K562 (cell line): ENCODE measurements around the gene ZKSCAN5. TPM values are rescaled to one million over a fixed set of nuclear protein-coding genes. Genes with fewer than 3 reads are reported as not detected.
A peak's percentile ranks its signal among the peaks of the same experiment; 100 is the strongest.

Experiments
- CBFA2T3 ChIP-seq: fragments of 450-650 bp; IDR thresholded peaks from 2 replicates; pipeline ENCODE4 v1.6.1; 2017
- CHD2 ChIP-seq: IDR thresholded peaks from 2 replicates; pipeline ENCODE4 v1.6.1; 2011; ENCODE audit warnings: low read depth, low read length
- ETV5 ChIP-seq: sonication (generic); formaldehyde crosslinking; IDR thresholded peaks from 2 replicates; pipeline ENCODE4 v1.4.0; 2020; ENCODE audit warnings: low read depth, mild to moderate bottlenecking, missing genetic modification reagents
- GATA2 ChIP-seq: sonication (generic); formaldehyde crosslinking; IDR thresholded peaks from 2 replicates; pipeline ENCODE4 v1.4.0; 2020; ENCODE audit warnings: mild to moderate bottlenecking, missing genetic modification reagents
- HEY1 ChIP-seq: fragments of 250-450 bp; sonication (Bioruptor Pico); IDR thresholded peaks from 2 replicates; pipeline ENCODE4 v1.5.0; 2020; ENCODE audit warnings: mild to moderate bottlenecking, moderate library complexity, borderline replicate concordance
- KLF10 ChIP-seq: fragments of 250-450 bp; sonication (Bioruptor Pico); IDR thresholded peaks from 2 replicates; pipeline ENCODE4 v1.6.1; 2021; ENCODE audit warnings: matching md5 sums
- PHF21A ChIP-seq: fragments of 450-650 bp; IDR thresholded peaks from 2 replicates; pipeline ENCODE4 v1.6.1; 2017; ENCODE audit warnings: low read depth, borderline replicate concordance
- PHF8 ChIP-seq: fragments of 200-600 bp; sonication (generic); IDR thresholded peaks from 2 replicates; pipeline ENCODE4 v1.6.1; 2012; ENCODE audit warnings: mixed run types, mild to moderate bottlenecking, inconsistent platforms, low read length, moderate library complexity, borderline replicate concordance
- POU5F1 ChIP-seq: fragments of 150-350 bp; IDR thresholded peaks from 2 replicates; pipeline ENCODE4 v1.6.1; 2014; ENCODE audit warnings: borderline replicate concordance, low read length, low read depth, mild to moderate bottlenecking; ENCODE audit not compliant: partially characterized antibody
- RBM15 ChIP-seq: fragments of 200-400 bp; formaldehyde crosslinking; IDR thresholded peaks from 2 replicates; pipeline ENCODE4 v1.6.1; 2018; ENCODE audit warnings: mild to moderate bottlenecking, low read length, moderate library complexity; ENCODE audit not compliant: insufficient read depth
- SAFB2 ChIP-seq: fragments of 200-400 bp; formaldehyde crosslinking; IDR thresholded peaks from 2 replicates; pipeline ENCODE4 v1.6.1; 2018; ENCODE audit warnings: borderline replicate concordance, low read length, low read depth, moderate library complexity; ENCODE audit not compliant: severe bottlenecking
- TCF7L2 ChIP-seq: fragments of 150-350 bp; IDR thresholded peaks from 2 replicates; pipeline ENCODE4 v1.6.1; 2016; ENCODE audit warnings: low read depth, mild to moderate bottlenecking, low read length, moderate library complexity
- ZNF436 ChIP-seq: fragments of 250-450, 450-650 bp; sonication (Bioruptor Pico); formaldehyde crosslinking; IDR thresholded peaks from 2 replicates; pipeline ENCODE4 v1.7.0; 2020; ENCODE audit warnings: mild to moderate bottlenecking
- polyA plus RNA-seq, 8 experiments: library from polyadenylated mRNA; depleted of rRNA in 4 of 8; stranded (reverse) in 5 of 8; unstranded in 3 of 8; fragments of >200 nt; fragmentation: Nextera tagmentation in 2 of 8; fragmentation: Illumina TruSeq in 1 of 8; extraction: Ambion mirVana in 2 of 8; extraction: Trizol in 1 of 8; gene quantifications; 2 replicates each; pipeline versions ENCODE4 v1.2.1 to v1.2.3, GENCODE V29; 2011 to 2014; ENCODE audit warnings: inconsistent platforms in 1 of 8, missing spikeins in 1 of 8
- total RNA-seq, 7 experiments: library from RNA; depleted of rRNA in 6 of 7; stranded (reverse); fragments of >200 nt in 6 of 7; fragmentation: Illumina TruSeq in 2 of 7; extraction: Trizol in 2 of 7; gene quantifications; 2 replicates each; pipeline versions ENCODE4 v1.2.1 to v1.2.3, GENCODE V29; 2011 to 2021; ENCODE audit warnings: low replicate concordance in 1 of 7
- TF ChIP-seq, protein P1 (sequence below): fragments of 450-650 bp; IDR thresholded peaks from 2 replicates; pipeline ENCODE4 v1.6.1; 2016; ENCODE audit warnings: mild to moderate bottlenecking, moderate library complexity
- TF ChIP-seq, protein P2 (sequence below): fragments of 200-800 bp; sonication (Bioruptor generic); IDR thresholded peaks from 2 replicates; pipeline ENCODE4 v1.6.1; 2017; ENCODE audit warnings: missing genetic modification characterization, missing compliant biosample characterization
- TF ChIP-seq, protein P3 (sequence below): sonication (generic); formaldehyde crosslinking; IDR thresholded peaks from 2 replicates; pipeline ENCODE4 v1.8.0; 2022; ENCODE audit warnings: mild to moderate bottlenecking, low read depth, missing genetic modification reagents

The ZKSCAN5 gene
- total and polyA plus RNA-seq, 9 of the 15 experiments (the other 6 are each of a cell fraction or from before 2014, with no cell fraction given): 4.2 to 19.0 (median 15.0) TPM

DNA sequence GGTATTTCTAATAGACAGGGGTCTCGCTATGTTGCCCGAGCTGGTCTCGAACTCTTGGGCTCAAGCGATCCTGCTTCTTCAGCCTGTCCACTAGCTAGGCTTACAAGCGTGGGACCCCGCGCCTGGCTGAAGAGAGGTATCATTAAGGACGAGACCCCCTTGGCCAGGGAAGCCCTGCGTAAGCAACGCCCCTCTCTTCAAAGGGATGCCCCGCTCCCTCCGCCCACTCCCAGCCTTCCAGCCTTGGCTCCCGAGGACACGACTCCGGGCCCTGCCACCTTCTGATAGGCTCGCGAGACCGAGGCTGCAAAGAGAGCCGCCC is 220 bp upstream of the ZKSCAN5 start (continued):
- TF ChIP-seq, protein P1, sequence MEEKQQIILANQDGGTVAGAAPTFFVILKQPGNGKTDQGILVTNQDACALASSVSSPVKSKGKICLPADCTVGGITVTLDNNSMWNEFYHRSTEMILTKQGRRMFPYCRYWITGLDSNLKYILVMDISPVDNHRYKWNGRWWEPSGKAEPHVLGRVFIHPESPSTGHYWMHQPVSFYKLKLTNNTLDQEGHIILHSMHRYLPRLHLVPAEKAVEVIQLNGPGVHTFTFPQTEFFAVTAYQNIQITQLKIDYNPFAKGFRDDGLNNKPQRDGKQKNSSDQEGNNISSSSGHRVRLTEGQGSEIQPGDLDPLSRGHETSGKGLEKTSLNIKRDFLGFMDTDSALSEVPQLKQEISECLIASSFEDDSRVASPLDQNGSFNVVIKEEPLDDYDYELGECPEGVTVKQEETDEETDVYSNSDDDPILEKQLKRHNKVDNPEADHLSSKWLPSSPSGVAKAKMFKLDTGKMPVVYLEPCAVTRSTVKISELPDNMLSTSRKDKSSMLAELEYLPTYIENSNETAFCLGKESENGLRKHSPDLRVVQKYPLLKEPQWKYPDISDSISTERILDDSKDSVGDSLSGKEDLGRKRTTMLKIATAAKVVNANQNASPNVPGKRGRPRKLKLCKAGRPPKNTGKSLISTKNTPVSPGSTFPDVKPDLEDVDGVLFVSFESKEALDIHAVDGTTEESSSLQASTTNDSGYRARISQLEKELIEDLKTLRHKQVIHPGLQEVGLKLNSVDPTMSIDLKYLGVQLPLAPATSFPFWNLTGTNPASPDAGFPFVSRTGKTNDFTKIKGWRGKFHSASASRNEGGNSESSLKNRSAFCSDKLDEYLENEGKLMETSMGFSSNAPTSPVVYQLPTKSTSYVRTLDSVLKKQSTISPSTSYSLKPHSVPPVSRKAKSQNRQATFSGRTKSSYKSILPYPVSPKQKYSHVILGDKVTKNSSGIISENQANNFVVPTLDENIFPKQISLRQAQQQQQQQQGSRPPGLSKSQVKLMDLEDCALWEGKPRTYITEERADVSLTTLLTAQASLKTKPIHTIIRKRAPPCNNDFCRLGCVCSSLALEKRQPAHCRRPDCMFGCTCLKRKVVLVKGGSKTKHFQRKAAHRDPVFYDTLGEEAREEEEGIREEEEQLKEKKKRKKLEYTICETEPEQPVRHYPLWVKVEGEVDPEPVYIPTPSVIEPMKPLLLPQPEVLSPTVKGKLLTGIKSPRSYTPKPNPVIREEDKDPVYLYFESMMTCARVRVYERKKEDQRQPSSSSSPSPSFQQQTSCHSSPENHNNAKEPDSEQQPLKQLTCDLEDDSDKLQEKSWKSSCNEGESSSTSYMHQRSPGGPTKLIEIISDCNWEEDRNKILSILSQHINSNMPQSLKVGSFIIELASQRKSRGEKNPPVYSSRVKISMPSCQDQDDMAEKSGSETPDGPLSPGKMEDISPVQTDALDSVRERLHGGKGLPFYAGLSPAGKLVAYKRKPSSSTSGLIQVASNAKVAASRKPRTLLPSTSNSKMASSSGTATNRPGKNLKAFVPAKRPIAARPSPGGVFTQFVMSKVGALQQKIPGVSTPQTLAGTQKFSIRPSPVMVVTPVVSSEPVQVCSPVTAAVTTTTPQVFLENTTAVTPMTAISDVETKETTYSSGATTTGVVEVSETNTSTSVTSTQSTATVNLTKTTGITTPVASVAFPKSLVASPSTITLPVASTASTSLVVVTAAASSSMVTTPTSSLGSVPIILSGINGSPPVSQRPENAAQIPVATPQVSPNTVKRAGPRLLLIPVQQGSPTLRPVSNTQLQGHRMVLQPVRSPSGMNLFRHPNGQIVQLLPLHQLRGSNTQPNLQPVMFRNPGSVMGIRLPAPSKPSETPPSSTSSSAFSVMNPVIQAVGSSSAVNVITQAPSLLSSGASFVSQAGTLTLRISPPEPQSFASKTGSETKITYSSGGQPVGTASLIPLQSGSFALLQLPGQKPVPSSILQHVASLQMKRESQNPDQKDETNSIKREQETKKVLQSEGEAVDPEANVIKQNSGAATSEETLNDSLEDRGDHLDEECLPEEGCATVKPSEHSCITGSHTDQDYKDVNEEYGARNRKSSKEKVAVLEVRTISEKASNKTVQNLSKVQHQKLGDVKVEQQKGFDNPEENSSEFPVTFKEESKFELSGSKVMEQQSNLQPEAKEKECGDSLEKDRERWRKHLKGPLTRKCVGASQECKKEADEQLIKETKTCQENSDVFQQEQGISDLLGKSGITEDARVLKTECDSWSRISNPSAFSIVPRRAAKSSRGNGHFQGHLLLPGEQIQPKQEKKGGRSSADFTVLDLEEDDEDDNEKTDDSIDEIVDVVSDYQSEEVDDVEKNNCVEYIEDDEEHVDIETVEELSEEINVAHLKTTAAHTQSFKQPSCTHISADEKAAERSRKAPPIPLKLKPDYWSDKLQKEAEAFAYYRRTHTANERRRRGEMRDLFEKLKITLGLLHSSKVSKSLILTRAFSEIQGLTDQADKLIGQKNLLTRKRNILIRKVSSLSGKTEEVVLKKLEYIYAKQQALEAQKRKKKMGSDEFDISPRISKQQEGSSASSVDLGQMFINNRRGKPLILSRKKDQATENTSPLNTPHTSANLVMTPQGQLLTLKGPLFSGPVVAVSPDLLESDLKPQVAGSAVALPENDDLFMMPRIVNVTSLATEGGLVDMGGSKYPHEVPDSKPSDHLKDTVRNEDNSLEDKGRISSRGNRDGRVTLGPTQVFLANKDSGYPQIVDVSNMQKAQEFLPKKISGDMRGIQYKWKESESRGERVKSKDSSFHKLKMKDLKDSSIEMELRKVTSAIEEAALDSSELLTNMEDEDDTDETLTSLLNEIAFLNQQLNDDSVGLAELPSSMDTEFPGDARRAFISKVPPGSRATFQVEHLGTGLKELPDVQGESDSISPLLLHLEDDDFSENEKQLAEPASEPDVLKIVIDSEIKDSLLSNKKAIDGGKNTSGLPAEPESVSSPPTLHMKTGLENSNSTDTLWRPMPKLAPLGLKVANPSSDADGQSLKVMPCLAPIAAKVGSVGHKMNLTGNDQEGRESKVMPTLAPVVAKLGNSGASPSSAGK: peak; percentile 31; the same call in 1 of the 2 replicates
- TF ChIP-seq GATA2 (CRISPR knock-in tag) (no peak), ETV5 (CRISPR knock-in tag) (no peak), POU5F1 (no peak), PHF8 (no peak), TCF7L2 (0 out of 2 replicates have a peak, but pooled peaks have one; percentile 56), CHD2 (peak; percentile 95; the same call in 1 of the 2 replicates), HEY1 (no peak), RBM15 (no peak), ZNF436 (CRISPR knock-in tag) (no peak), KLF10 (no peak), PHF21A (no peak), CBFA2T3 (no peak), SAFB2 (no peak)
- TF ChIP-seq, protein P2, sequence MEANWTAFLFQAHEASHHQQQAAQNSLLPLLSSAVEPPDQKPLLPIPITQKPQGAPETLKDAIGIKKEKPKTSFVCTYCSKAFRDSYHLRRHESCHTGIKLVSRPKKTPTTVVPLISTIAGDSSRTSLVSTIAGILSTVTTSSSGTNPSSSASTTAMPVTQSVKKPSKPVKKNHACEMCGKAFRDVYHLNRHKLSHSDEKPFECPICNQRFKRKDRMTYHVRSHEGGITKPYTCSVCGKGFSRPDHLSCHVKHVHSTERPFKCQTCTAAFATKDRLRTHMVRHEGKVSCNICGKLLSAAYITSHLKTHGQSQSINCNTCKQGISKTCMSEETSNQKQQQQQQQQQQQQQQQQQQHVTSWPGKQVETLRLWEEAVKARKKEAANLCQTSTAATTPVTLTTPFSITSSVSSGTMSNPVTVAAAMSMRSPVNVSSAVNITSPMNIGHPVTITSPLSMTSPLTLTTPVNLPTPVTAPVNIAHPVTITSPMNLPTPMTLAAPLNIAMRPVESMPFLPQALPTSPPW: no peak
- TF ChIP-seq, protein P3, sequence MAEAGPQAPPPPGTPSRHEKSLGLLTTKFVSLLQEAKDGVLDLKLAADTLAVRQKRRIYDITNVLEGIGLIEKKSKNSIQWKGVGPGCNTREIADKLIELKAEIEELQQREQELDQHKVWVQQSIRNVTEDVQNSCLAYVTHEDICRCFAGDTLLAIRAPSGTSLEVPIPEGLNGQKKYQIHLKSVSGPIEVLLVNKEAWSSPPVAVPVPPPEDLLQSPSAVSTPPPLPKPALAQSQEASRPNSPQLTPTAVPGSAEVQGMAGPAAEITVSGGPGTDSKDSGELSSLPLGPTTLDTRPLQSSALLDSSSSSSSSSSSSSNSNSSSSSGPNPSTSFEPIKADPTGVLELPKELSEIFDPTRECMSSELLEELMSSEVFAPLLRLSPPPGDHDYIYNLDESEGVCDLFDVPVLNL (CRISPR knock-in tag): no peak
